GM23248 (cell line): ENCODE measurements around the gene ACOT13.

ENCODE experiments used
- EZH2 ChIP-seq: fragments of 200-600 bp; sonication (generic); IDR thresholded peaks from 2 replicates; pipeline ENCODE4 v1.6.1; 2018; ENCODE audit warnings: antibody characterized with exemption, mild to moderate bottlenecking; ENCODE audit not compliant: insufficient read depth, poor library complexity, severe bottlenecking
- EZH2phosphoT487 ChIP-seq: fragments of 200-600 bp; sonication (generic); IDR thresholded peaks from 2 replicates; pipeline ENCODE4 v1.6.1; 2018; ENCODE audit warnings: antibody characterized with exemption, moderate library complexity, mild to moderate bottlenecking, low read depth; ENCODE audit not compliant: insufficient read depth

DNA sequence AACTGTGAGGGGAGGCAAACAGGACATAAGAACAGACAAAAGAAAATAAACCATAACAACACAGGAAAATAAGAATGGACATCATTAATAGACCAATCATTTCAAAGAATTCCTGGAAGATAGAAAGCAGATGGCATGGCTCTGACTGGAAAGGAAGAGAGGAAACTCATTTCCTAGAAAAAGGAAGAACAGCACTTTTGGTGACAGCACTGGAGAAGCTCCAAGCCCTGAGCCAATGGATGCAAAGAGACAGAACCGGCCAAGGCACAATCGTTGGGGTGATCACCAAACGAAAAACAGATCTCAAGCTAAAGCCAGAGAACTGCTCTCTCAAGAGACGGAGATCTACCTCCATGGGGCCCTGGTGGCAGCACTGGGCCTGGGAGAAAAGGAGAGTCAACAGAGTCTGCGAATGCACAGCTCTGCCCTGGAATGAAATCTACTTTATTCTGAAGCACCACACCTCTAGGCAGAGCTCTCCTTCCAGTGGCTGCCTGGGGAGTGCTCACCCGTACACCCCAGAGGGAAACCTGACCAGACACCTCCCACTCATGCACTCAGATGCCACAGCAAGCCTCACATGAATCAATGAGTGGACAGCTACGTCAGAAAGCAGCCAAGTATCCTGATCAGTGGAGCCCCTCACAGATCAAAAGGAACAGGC is 45.1 kb upstream of the ACOT13 start:
- TF ChIP-seq EZH2 (no peak), EZH2phosphoT487 (no peak)
